Hematopoietic multipotent progenitor cell treated with erythropoietin and hydrocortisone succinate and interleukin-3 and kit ligand, for 17 days (in vitro differentiated cells): Measurements from ENCODE around the gene IMMP2L.
"Not testable (repeated sequence)": the region's sequence is repeated elsewhere in the genome, so short reads cannot be mapped to it uniquely, and the experiment has no call there.

Experiments
- DNase-seq: peaks from one replicate; pipeline ENCODE4 v3.0.0-alpha.2; 2015; ENCODE audit warnings: low spot score

The IMMP2L gene

GRCh38 chr7:111508387-111508786 lies 53.9 kb downstream of the IMMP2L start:
- DNase-seq: no peak

- not testable (repeated sequence) for DNase-seq
Observed at GRCh38 chr7:111505422-111505821, 56.9 kb downstream of the IMMP2L start.

- DNase-seq: not testable (repeated sequence)
Observed at GRCh38 chr7:111501799-111502198, 60.5 kb downstream of the IMMP2L start.

- DNase-seq: no peak
Observed at GRCh38 chr7:111499027-111499426, 63.3 kb downstream of the IMMP2L start.

- DNase-seq: no peak
Observed at GRCh38 chr7:111498391-111499007, 63.8 kb downstream of the IMMP2L start.

GRCh38 chr7:111495173-111495810 lies 67.0 kb downstream of the IMMP2L start:
- DNase-seq: no peak

GRCh38 chr7:111492234-111492633 lies 70.1 kb downstream of the IMMP2L start:
- DNase-seq: no peak

- DNase-seq: peak; percentile 52
Observed at GRCh38 chr7:111486472-111487142, 75.7 kb downstream of the IMMP2L start.

GRCh38 chr7:111485701-111486380 lies 76.5 kb downstream of the IMMP2L start:
- DNase-seq: no peak

GRCh38 chr7:111483078-111483477 lies 79.2 kb downstream of the IMMP2L start:
- no peak for DNase-seq

GRCh38 chr7:111477462-111478225 lies 84.6 kb downstream of the IMMP2L start:
- DNase-seq: no peak

GRCh38 chr7:111476586-111477293 lies 85.6 kb downstream of the IMMP2L start:
- no peak for DNase-seq

- no peak for DNase-seq
Observed at GRCh38 chr7:111475959-111476358, 86.3 kb downstream of the IMMP2L start.

GRCh38 chr7:111475419-111475748 lies 86.9 kb downstream of the IMMP2L start:
- DNase-seq: no peak

- peak; percentile 42 for DNase-seq
Observed at GRCh38 chr7:111474723-111475418, 87.4 kb downstream of the IMMP2L start.

GRCh38 chr7:111473449-111474198 lies 88.7 kb downstream of the IMMP2L start:
- no peak for DNase-seq

GRCh38 chr7:111470998-111471397 lies 91.3 kb downstream of the IMMP2L start:
- DNase-seq: no peak

GRCh38 chr7:111469894-111470293 lies 92.4 kb downstream of the IMMP2L start:
- not testable (repeated sequence) for DNase-seq

- not testable (repeated sequence) for DNase-seq
Observed at GRCh38 chr7:111465774-111466173, 96.5 kb downstream of the IMMP2L start.

GRCh38 chr7:111460695-111461094 lies 101.6 kb downstream of the IMMP2L start:
- DNase-seq: no peak
